MM.1S (cell line): Measurements from ENCODE around the gene TMTC1.

Experiments used
- EZH2 ChIP-seq: fragments of 300-600 bp; sonication (generic); optimal IDR thresholded peaks from 2 replicates; pipeline ENCODE3; 2017; ENCODE audit warnings: low read depth, mild to moderate bottlenecking, antibody characterized with exemption, low read length, mixed read lengths
- TF ChIP-seq, protein P1 (sequence below): fragments of 300-600 bp; sonication (generic); IDR thresholded peaks from 2 replicates; pipeline ENCODE4 v1.5.1; 2016; ENCODE audit warnings: antibody characterized with exemption, low read length, mixed read lengths

DNA sequence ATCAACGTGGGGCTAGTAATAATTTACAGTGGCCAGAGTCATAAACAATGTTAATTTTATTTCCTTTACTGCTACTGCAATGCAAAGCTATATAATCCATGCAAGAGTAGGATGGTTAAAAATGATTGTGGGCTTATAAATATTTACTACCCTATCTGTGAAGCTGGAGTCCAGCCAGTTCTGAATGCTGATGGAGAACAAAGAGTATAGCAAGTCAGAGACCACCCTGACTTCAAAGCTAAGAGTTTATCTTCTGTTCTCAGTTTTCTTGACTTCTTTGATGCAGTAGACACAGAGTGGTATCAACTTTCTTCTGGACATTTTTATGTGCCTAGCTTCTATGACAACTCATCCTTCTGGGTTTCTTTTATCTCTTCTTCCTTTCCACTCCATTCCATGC, 252.3 kb downstream of the TMTC1 start:
- TF ChIP-seq, protein P1, sequence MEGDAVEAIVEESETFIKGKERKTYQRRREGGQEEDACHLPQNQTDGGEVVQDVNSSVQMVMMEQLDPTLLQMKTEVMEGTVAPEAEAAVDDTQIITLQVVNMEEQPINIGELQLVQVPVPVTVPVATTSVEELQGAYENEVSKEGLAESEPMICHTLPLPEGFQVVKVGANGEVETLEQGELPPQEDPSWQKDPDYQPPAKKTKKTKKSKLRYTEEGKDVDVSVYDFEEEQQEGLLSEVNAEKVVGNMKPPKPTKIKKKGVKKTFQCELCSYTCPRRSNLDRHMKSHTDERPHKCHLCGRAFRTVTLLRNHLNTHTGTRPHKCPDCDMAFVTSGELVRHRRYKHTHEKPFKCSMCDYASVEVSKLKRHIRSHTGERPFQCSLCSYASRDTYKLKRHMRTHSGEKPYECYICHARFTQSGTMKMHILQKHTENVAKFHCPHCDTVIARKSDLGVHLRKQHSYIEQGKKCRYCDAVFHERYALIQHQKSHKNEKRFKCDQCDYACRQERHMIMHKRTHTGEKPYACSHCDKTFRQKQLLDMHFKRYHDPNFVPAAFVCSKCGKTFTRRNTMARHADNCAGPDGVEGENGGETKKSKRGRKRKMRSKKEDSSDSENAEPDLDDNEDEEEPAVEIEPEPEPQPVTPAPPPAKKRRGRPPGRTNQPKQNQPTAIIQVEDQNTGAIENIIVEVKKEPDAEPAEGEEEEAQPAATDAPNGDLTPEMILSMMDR = no peak
- TF ChIP-seq EZH2 = no peak
